ENCODE data around the gene CDK2. TPM values are rescaled to one million over a fixed set of nuclear protein-coding genes. Genes with fewer than 3 reads are reported as not detected.

Gene CDK2
- polyA plus RNA-seq, 2 donors = 9.2 to 18.8 TPM

DNA sequence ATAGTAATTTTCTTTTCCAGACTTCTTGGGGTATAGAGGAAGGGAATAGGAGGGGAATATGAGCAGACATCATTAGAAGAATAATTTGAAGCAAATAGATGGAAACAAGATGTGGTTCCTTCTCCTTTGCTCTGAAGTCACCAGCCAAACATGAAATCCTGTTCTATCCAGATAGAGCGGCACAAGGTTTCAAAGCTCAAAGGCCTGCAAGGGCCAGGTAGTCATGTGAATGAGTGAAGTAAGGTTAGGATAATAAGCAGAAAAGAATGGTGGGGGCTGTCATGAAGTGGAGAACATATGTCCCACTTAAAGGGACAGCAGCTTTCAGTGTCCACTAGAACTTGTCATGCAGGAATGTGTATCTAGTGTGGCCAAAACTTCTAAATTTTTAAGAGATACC, 51.7 kb downstream of the CDK2 start:
- Histone ChIP-seq H3K27me3 (ENCODE audit: control insufficient read depth in 1 of 2, insufficient read depth in 2 of 2, low read length in 2 of 2) (no peaks in the 10 kb centered on the region), H3K4me1 (ENCODE audit: control insufficient read depth in 2 of 2, insufficient read depth in 2 of 2, low read length in 1 of 2) (peaks cover 0 to 6% of the 10 kb centered on the region in 2 donors), H3K36me3 (ENCODE audit: control insufficient read depth in 2 of 2, insufficient read depth in 2 of 2, low read length in 1 of 2) (no peaks in the 10 kb centered on the region), H3K27ac (ENCODE audit: low read depth in 2 of 2, low read length in 1 of 2) (no peak overlapping the region), H3K9me3 (ENCODE audit: control insufficient read depth in 2 of 2, insufficient read depth in 1 of 2, low read depth in 1 of 2, low read length in 1 of 2) (no peaks in the 10 kb centered on the region), H3K4me3 (ENCODE audit: low read depth in 1 of 2, low read length in 2 of 2) (no peak overlapping the region)
- WGBS, 2 donors = 97 to 100% methylated on average over 1 of the region's 1 CpG

DNA sequence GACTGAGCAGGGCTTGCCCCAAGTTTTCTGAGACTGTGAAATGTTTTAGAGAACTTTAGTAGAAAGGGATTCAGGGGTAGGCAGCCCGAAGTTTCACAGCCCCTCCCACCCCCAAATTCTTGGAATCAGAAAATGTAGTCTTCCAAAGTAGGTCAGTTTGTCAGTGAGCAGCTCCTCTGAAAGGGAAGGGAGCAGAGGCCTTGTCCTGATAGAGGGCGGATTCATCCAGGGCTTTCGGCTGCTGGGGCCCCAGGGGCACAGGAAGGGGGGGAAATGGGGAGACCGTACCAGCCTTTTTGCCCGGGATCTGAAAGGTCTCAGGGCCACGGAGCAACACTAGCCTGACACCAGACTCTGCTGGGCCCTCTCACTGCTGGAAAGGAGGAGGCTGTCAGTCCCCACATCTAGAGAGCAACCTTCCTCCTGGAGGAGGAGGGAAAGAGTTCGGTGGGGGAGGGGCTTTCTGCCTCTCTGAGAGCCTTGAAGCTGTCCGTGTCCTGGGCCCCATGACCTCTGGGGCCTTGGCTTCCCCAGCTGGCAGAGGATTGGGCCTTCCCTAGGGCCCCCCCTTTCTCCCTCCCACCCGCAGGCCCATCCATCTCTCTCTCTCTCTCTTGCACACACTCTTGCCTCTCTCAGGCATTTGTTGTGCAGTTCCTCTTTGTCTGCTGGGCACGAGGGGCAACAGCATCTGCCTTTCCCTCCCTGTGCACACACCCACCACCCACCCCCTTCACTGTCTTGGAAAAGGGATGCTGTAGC, 54.0 kb downstream of the CDK2 start, which contains the start of gene IKZF4:
Gene IKZF4, plus strand, starts transcription at position 621 of the 762 bp plus-strand sequence. CDS start 451 bp downstream, outside the sequence.
- Histone ChIP-seq H3K27me3 (ENCODE audit: control insufficient read depth in 1 of 2, insufficient read depth in 2 of 2, low read length in 2 of 2) (no peaks in the 10 kb centered on the region), H3K4me3 (ENCODE audit: low read depth in 1 of 2, low read length in 2 of 2) (peak within 1 kb of the TSS; percentile 20 to 40), H3K27ac (ENCODE audit: low read depth in 2 of 2, low read length in 1 of 2) (peak within 1 kb of the TSS; percentile 52 to 56), H3K4me1 (ENCODE audit: control insufficient read depth in 2 of 2, insufficient read depth in 2 of 2, low read length in 1 of 2) (peaks cover 0 to 6% of the 10 kb centered on the region in 2 donors), H3K36me3 (ENCODE audit: control insufficient read depth in 2 of 2, insufficient read depth in 2 of 2, low read length in 1 of 2) (no peaks in the 10 kb centered on the region), H3K9me3 (ENCODE audit: control insufficient read depth in 2 of 2, insufficient read depth in 1 of 2, low read depth in 1 of 2, low read length in 1 of 2) (no peaks in the 10 kb centered on the region)
- 27 to 39% methylated on average over 10 of the region's 10 CpGs for WGBS, 2 donors

DNA sequence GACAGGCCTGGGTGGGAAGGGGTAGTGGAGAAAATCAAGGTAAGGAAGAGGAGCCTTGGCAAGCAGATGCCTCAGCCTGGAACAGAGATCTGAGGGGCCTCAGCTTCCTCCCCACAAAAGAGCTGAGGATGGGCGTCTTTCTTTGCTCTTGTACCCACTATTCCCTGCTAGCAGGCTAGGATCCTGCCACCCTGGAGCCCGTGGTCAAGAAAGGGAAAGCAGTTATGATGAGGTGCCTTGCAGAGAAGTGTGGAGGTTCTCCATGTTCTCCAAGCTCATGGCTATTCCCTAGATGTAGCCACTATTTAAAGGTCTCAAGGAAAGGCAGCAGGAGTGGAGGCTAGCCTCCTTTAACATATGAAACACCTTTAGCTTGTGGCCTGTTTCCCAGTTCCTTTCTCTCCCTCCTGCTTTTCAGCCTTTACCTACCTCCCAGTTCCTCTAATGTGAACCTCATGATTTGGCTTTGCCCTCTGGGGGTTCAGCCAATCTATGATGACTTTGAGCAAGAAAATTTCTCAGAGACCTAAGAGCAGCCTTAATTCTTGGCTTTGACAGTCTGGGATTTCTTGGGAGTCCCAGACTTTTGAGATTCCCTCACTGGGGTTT, 55.4 kb downstream of the CDK2 start:
- Histone ChIP-seq H3K36me3 (ENCODE audit: control insufficient read depth in 2 of 2, insufficient read depth in 2 of 2, low read length in 1 of 2) (peaks cover 0 to 2% of the 10 kb centered on the region in 2 donors), H3K9me3 (ENCODE audit: control insufficient read depth in 2 of 2, insufficient read depth in 1 of 2, low read depth in 1 of 2, low read length in 1 of 2) (no peaks in the 10 kb centered on the region), H3K4me1 (ENCODE audit: control insufficient read depth in 2 of 2, insufficient read depth in 2 of 2, low read length in 1 of 2) (peaks cover 0 to 6% of the 10 kb centered on the region in 2 donors), H3K27me3 (ENCODE audit: control insufficient read depth in 1 of 2, insufficient read depth in 2 of 2, low read length in 2 of 2) (no peaks in the 10 kb centered on the region), H3K27ac (ENCODE audit: low read depth in 2 of 2, low read length in 1 of 2) (peak overlapping the region; percentile 16 to 56), H3K4me3 (ENCODE audit: low read depth in 1 of 2, low read length in 2 of 2) (no peak overlapping the region)
- WGBS, 2 donors = 51 to 52% methylated on average over 2 of the region's 2 CpGs

Other genes with a start within 250 kb of the CDK2 start
- gene RDH5, start 246.4 kb upstream of the CDK2 start, polyA plus RNA-seq = 10 to 100 TPM in 1 of 2 donors, 1 to 10 TPM in 1; 3.3 to 12.7 TPM
- 100 to 1,000 TPM; 334 to 463 TPM for gene CD63, start 237.8 kb upstream of the CDK2 start, polyA plus RNA-seq
- gene GDF11, start 223.7 kb upstream of the CDK2 start, polyA plus RNA-seq = under 1 TPM; 0.43 to 0.65 TPM
- 10 to 100 TPM; 56.2 to 78.7 TPM for gene SARNP, start 149.1 kb upstream of the CDK2 start, polyA plus RNA-seq
- gene ORMDL2, start 148.8 kb upstream of the CDK2 start, polyA plus RNA-seq = 100 to 1,000 TPM in 1 of 2 donors, 10 to 100 TPM in 1; 97.1 to 100 TPM
- gene DNAJC14, start 137.2 kb upstream of the CDK2 start, polyA plus RNA-seq = 10 to 100 TPM in 1 of 2 donors, 1 to 10 TPM in 1; 7.4 to 10.7 TPM
- under 1 TPM; 0.63 to 0.76 TPM for gene MMP19, start 123.9 kb upstream of the CDK2 start, polyA plus RNA-seq
- 10 to 100 TPM; 63.7 to 71.0 TPM for gene PYM1, start 38.9 kb upstream of the CDK2 start, polyA plus RNA-seq
- gene DGKA, start 35.7 kb upstream of the CDK2 start, polyA plus RNA-seq = 100 to 1,000 TPM; 128 to 291 TPM
- under 1 TPM; 0.63 to 0.75 TPM for gene PMEL, start 788 bp upstream of the CDK2 start, polyA plus RNA-seq
- 10 to 100 TPM; 78.2 to 88.8 TPM for gene RAB5B, start 7.2 kb downstream of the CDK2 start, polyA plus RNA-seq
- 10 to 100 TPM; 14.3 to 14.9 TPM for gene SUOX, start 30.4 kb downstream of the CDK2 start, polyA plus RNA-seq
- gene IKZF4, start 54.2 kb downstream of the CDK2 start, polyA plus RNA-seq = 1 to 10 TPM; 1.5 TPM
- gene RPS26, start 75.1 kb downstream of the CDK2 start, polyA plus RNA-seq = 100 to 1,000 TPM; 899 to 941 TPM
- gene ERBB3, start 113.3 kb downstream of the CDK2 start, polyA plus RNA-seq = 100 to 1,000 TPM in 1 of 2 donors, 10 to 100 TPM in 1; 49.4 to 102 TPM
- 100 to 1,000 TPM; 103 to 180 TPM for gene PA2G4, start 137.7 kb downstream of the CDK2 start, polyA plus RNA-seq
- 1,000 to 10,000 TPM; 1,736 to 6,738 TPM for gene RPL41, start 149.8 kb downstream of the CDK2 start, polyA plus RNA-seq
- 1 to 10 TPM; 1.4 to 2.2 TPM for gene ZC3H10, start 151.4 kb downstream of the CDK2 start, polyA plus RNA-seq
- gene ESYT1, start 161.4 kb downstream of the CDK2 start, polyA plus RNA-seq = 10 to 100 TPM; 15.6 to 36.6 TPM
- 10 to 100 TPM; 57.3 to 57.7 TPM for gene MYL6B, start 185.8 kb downstream of the CDK2 start, polyA plus RNA-seq
- gene MYL6, start 191.5 kb downstream of the CDK2 start, polyA plus RNA-seq = 1,000 to 10,000 TPM; 1,769 to 2,908 TPM
- 10 to 100 TPM; 21.4 to 31.4 TPM for gene SMARCC2, start 222.7 kb downstream of the CDK2 start, polyA plus RNA-seq

Measured in esophagus (tissue), 2 donors.